ENCODE data around the gene DENND5B.

- TF ChIP-seq ZNF671 (CRISPR knock-in tag; IDR thresholded peaks at IDR 0.05) (no peak), CTCF (IDR thresholded peaks at IDR 0.05) (no peak), ZNF138 (CRISPR knock-in tag; conservative IDR thresholded peaks at IDR 0.05) (no peak), IRF1 (CRISPR knock-in tag; IDR thresholded peaks at IDR 0.05) (no peak), AR (CRISPR knock-in tag; IDR thresholded peaks at IDR 0.05) (no peak), JUN (CRISPR knock-in tag; IDR thresholded peaks at IDR 0.05) (no peak), KAT7 (CRISPR knock-in tag; IDR thresholded peaks at IDR 0.05; ENCODE audit: borderline replicate concordance) (no peak), TEAD4 (CRISPR knock-in tag; IDR thresholded peaks at IDR 0.05) (no peak), ZNF396 (CRISPR knock-in tag; IDR thresholded peaks at IDR 0.05; ENCODE audit: borderline replicate concordance) (no peak), USF2 (CRISPR knock-in tag; IDR thresholded peaks at IDR 0.05) (no peak), MXD4 (CRISPR knock-in tag; IDR thresholded peaks at IDR 0.05; ENCODE audit: borderline replicate concordance) (no peak), ZNF121 (CRISPR knock-in tag; IDR thresholded peaks at IDR 0.05) (no peak), HMGXB4 (CRISPR knock-in tag; IDR thresholded peaks at IDR 0.05) (no peak), ZNF317 (CRISPR knock-in tag; IDR thresholded peaks at IDR 0.05; ENCODE audit: borderline replicate concordance, low read depth) (no peak)
Measured at GRCh38 chr12:31393004-31393550, 197.9 kb downstream of the DENND5B start.
